ENCODE data around the gene GCK. TPM values are rescaled to one million over a fixed set of nuclear protein-coding genes. Genes with fewer than 3 reads are reported as not detected.

The GCK gene
- total RNA-seq, 2 donors from 2014 or later: 1.3 to 2.1 TPM

GRCh38 chr7:44224080-44224973 is 35.1 kb upstream of the GCK start:
- ATAC-seq: peak; percentile 77
- TF ChIP-seq POLR2A (IDR thresholded peaks at IDR 0.05) (no peak), CTCF (IDR thresholded peaks at IDR 0.05) (no peak)
- whole genome bisulfite sequencing, 2 donors: 45 to 46% methylated on average over 16 to 18 of the region's 18 CpGs
- no peaks in the 10 kb centered on the region for H3K27me3 ChIP-seq
- peaks cover 24% of the 10 kb centered on the region for H3K4me1 ChIP-seq
- DNase-seq: peak; percentile 70 to 94 (median 86)
- H3K36me3 ChIP-seq (replicated peaks in 1 of 2; ENCODE audit: insufficient read depth in 1 of 2, low read depth in 2 of 2): no peaks in the 10 kb centered on the region
- H3K9me3 ChIP-seq: no peaks in the 10 kb centered on the region
- no peak overlapping the region for H3K4me3 ChIP-seq
- intact Hi-C loops (cut with DNase I): no loop called here
- H3K27ac ChIP-seq: peak overlapping the region; percentile 23 to 62 (median 46)

GRCh38 chr7:44223362-44224079 is 34.3 kb upstream of the GCK start:
- peak in 3 of 4 donors; percentile 36 to 71 (median 44) for DNase-seq
- TF ChIP-seq CTCF (IDR thresholded peaks at IDR 0.05): no peak
- peak; percentile 21 for ATAC-seq
- H3K27ac ChIP-seq: peak overlapping the region; percentile 23 to 62 (median 46)
- WGBS, 2 donors: 41 to 48% methylated on average over 3 to 5 of the region's 5 CpGs
- no peaks in the 10 kb centered on the region for H3K36me3 ChIP-seq (replicated peaks in 1 of 2; ENCODE audit: insufficient read depth in 1 of 2, low read depth in 2 of 2)
- no peaks in the 10 kb centered on the region for H3K9me3 ChIP-seq
- H3K4me3 ChIP-seq: no peak overlapping the region
- H3K27me3 ChIP-seq: no peaks in the 10 kb centered on the region
- H3K4me1 ChIP-seq: peaks cover 24% of the 10 kb centered on the region
- intact Hi-C loops (cut with DNase I): no loop called here

- H3K9me3 ChIP-seq: no peaks in the 10 kb centered on the region
- H3K4me3 ChIP-seq: no peak overlapping the region
- no peak for TF ChIP-seq POLR2A (IDR thresholded peaks at IDR 0.05)
- no peak for TF ChIP-seq CTCF (IDR thresholded peaks at IDR 0.05)
- DNase-seq (peak in 1 of 4 donors; percentile 8), ATAC-seq (no peak)
- intact Hi-C loops (cut with DNase I): no loop called here
- H3K36me3 ChIP-seq (replicated peaks in 1 of 2; ENCODE audit: insufficient read depth in 1 of 2, low read depth in 2 of 2): no peaks in the 10 kb centered on the region
- no peaks in the 10 kb centered on the region for H3K27me3 ChIP-seq
- peaks cover 24% of the 10 kb centered on the region for H3K4me1 ChIP-seq
- 80 to 89% methylated on average over 9 to 11 of the region's 11 CpGs for WGBS, 2 donors
- H3K27ac ChIP-seq: no peak overlapping the region
Observed at GRCh38 chr7:44222776-44223261, 33.6 kb upstream of the GCK start.

GRCh38 chr7:44222074-44222473 is 32.8 kb upstream of the GCK start:
- TF ChIP-seq POLR2A (IDR thresholded peaks at IDR 0.05) (no peak), CTCF (IDR thresholded peaks at IDR 0.05) (no peak)
- Histone ChIP-seq H3K27ac (no peak overlapping the region), H3K4me1 (peaks cover 24% of the 10 kb centered on the region), H3K36me3 (replicated peaks in 1 of 2; ENCODE audit: insufficient read depth in 1 of 2, low read depth in 2 of 2) (no peaks in the 10 kb centered on the region), H3K9me3 (no peaks in the 10 kb centered on the region), H3K27me3 (no peaks in the 10 kb centered on the region), H3K4me3 (no peak overlapping the region)
- intact Hi-C loops (cut with DNase I): no loop called here
- peak in 1 of 4 donors; percentile 3 for DNase-seq
- ATAC-seq: no peak
- 85 to 91% methylated on average over 8 to 11 of the region's 11 CpGs for WGBS, 2 donors
